SK-N-SH (cell line): ENCODE measurements around the gene CDC42BPG. TPM values are rescaled to one million over a fixed set of nuclear protein-coding genes. Genes with fewer than 3 reads are reported as not detected.

Experiments used
- CTCF ChIA-PET: fragments of 300-600, 350-600 bp; formaldehyde crosslinking; extraction: SDS; loops from one replicate; lab custom pipeline; 2021; lab: Yijun Ruan, JAX
- POLR2A ChIA-PET: fragments of 350-600 bp; sonication (Branson Sonifier 250); formaldehyde crosslinking; extraction: SDS; loops from one replicate; lab custom pipeline; 2020; ENCODE audit warnings: antibody characterized with exemption, inconsistent platforms; lab: Yijun Ruan, JAX
- DNase-seq: peaks from one replicate; pipeline ENCODE4 v3.0.0; 2012
- H2AFZ ChIP-seq: fragments of 200-600 bp; sonication (generic); 2 replicates; pipeline ENCODE4 v1.8.1; 2016; ENCODE audit warnings: antibody characterized with exemption, mild to moderate bottlenecking, low read depth
- H3F3A ChIP-seq: fragments of 200-600 bp; sonication (generic); replicated peaks from 2 replicates; pipeline ENCODE3; 2016; ENCODE audit warnings: antibody characterized with exemption, mild to moderate bottlenecking; ENCODE audit not compliant: insufficient read depth
- H3K27ac ChIP-seq, 2 experiments: fragments of 200-500 bp in 1 of 2; fragments of 200-600 bp in 1 of 2; sonication (Bioruptor generic) in 1 of 2; sonication (generic), shearing (Covaris generic) in 1 of 2; 2 replicates each; pipeline versions ENCODE4 v1.5.1 to v1.6.1; 2014 to 2016; ENCODE audit warnings: low read depth in 2 of 2, inconsistent platforms in 1 of 2, low read length in 1 of 2, mild to moderate bottlenecking in 1 of 2, mixed read lengths in 1 of 2
- H3K27me3 ChIP-seq: fragments of 200-600 bp; sonication (generic), shearing (Covaris generic); 2 replicates; pipeline ENCODE4 v1.6.1; 2016; ENCODE audit warnings: mixed run types; ENCODE audit not compliant: insufficient read depth
- H3K36me3 ChIP-seq, 2 experiments: fragments of 200-500 bp in 1 of 2; fragments of 200-600 bp in 1 of 2; sonication (Bioruptor generic) in 1 of 2; sonication (generic) in 1 of 2; replicated peaks in 1 of 2; 2 replicates each; pipeline versions ENCODE3 to v1.5.1; 2014 to 2016; ENCODE audit warnings: low read length in 1 of 2, mild to moderate bottlenecking in 1 of 2; ENCODE audit not compliant: insufficient read depth in 2 of 2, control insufficient read depth in 1 of 2
- H3K4me1 ChIP-seq, 2 experiments: fragments of 200-500 bp in 1 of 2; fragments of 200-600 bp in 1 of 2; sonication (Bioruptor generic) in 1 of 2; sonication (generic), shearing (Covaris generic) in 1 of 2; 2 replicates each; pipeline versions ENCODE4 v1.5.1 to v1.6.1; 2014 to 2016; ENCODE audit warnings: low read depth in 1 of 2, low read length in 1 of 2, mixed run types in 1 of 2; ENCODE audit not compliant: insufficient read depth in 2 of 2, control insufficient read depth in 1 of 2
- H3K4me2 ChIP-seq: fragments of 200-600 bp; sonication (generic), shearing (Covaris generic); 2 replicates; pipeline ENCODE4 v1.6.1; 2017; ENCODE audit warnings: mixed run types
- H3K4me3 ChIP-seq, 2 experiments: fragments of 200-500 bp in 1 of 2; fragments of 200-600 bp in 1 of 2; sonication (Bioruptor generic) in 1 of 2; sonication (generic), shearing (Covaris generic) in 1 of 2; 2 replicates each; pipeline versions ENCODE4 v1.5.1 to v1.8.1; 2014 to 2016; ENCODE audit warnings: low read depth in 2 of 2, inconsistent platforms in 1 of 2, low read length in 1 of 2, mild to moderate bottlenecking in 1 of 2, mixed read lengths in 1 of 2, moderate library complexity in 1 of 2
- H3K79me2 ChIP-seq: fragments of 200-600 bp; sonication (generic); 2 replicates; pipeline ENCODE4 v1.8.1; 2017; ENCODE audit warnings: mild to moderate bottlenecking; ENCODE audit not compliant: insufficient read depth
- H3K9ac ChIP-seq: fragments of 200-600 bp; sonication (generic); 2 replicates; pipeline ENCODE4 v1.6.1; 2017; ENCODE audit warnings: mixed run types
- H3K9me2 ChIP-seq: fragments of 200-600 bp; sonication (generic); 2 replicates; pipeline ENCODE4 v1.6.1; 2017; ENCODE audit warnings: mixed run types
- H3K9me3 ChIP-seq: fragments of 200-600 bp; sonication (generic); 2 replicates; pipeline ENCODE4 v1.6.1; 2017; ENCODE audit warnings: mixed run types, mild to moderate bottlenecking, moderate library complexity
- H4K20me1 ChIP-seq: fragments of 200-600 bp; sonication (generic); 2 replicates; pipeline ENCODE4 v1.6.1; 2017; ENCODE audit warnings: mild to moderate bottlenecking, mixed run types; ENCODE audit not compliant: insufficient read depth
- CTCF ChIP-seq: fragments of 200-600 bp; sonication (generic); IDR thresholded peaks from 2 replicates; pipeline ENCODE4 v1.6.1; 2017; ENCODE audit warnings: antibody characterized with exemption, mild to moderate bottlenecking, moderate library complexity
- ELF1 ChIP-seq: IDR thresholded peaks from 2 replicates; pipeline ENCODE4 v1.4.0; 2012
- FOXM1 ChIP-seq: IDR thresholded peaks from 2 replicates; pipeline ENCODE4 v1.4.0; 2012; ENCODE audit warnings: low read depth, mild to moderate bottlenecking
- MEF2A ChIP-seq: IDR thresholded peaks from 2 replicates; pipeline ENCODE4 v1.4.0; 2012; ENCODE audit warnings: low read depth, borderline replicate concordance
- NFIC ChIP-seq: IDR thresholded peaks from 2 replicates; pipeline ENCODE4 v1.4.0; 2012; ENCODE audit warnings: borderline replicate concordance
- RCOR1 ChIP-seq: fragments of 150-350 bp; IDR thresholded peaks from 2 replicates; pipeline ENCODE4 v1.6.1; 2017; ENCODE audit warnings: antibody characterized with exemption, low read length
- REST ChIP-seq: IDR thresholded peaks from 2 replicates; pipeline ENCODE4 v1.6.1; 2012; ENCODE audit warnings: mild to moderate bottlenecking, low read depth, low read length, moderate library complexity
- RFX5 ChIP-seq: IDR thresholded peaks from 2 replicates; pipeline ENCODE4 v1.6.1; 2012; ENCODE audit warnings: mild to moderate bottlenecking, improper control_type of control experiment, low read length
- RXRA ChIP-seq: IDR thresholded peaks from 2 replicates; pipeline ENCODE4 v1.4.0; 2012; ENCODE audit warnings: low read depth, mild to moderate bottlenecking, borderline replicate concordance
- SIN3A ChIP-seq: IDR thresholded peaks from 2 replicates; pipeline ENCODE4 v1.6.1; 2012; ENCODE audit warnings: low read depth, mild to moderate bottlenecking, low read length, moderate library complexity, borderline replicate concordance
- TEAD4 ChIP-seq: IDR thresholded peaks from 2 replicates; pipeline ENCODE4 v1.4.0; 2012; ENCODE audit warnings: mild to moderate bottlenecking, borderline replicate concordance; ENCODE audit not compliant: insufficient read depth
- YY1 ChIP-seq: IDR thresholded peaks from 2 replicates; pipeline ENCODE4 v1.4.0; 2012; ENCODE audit warnings: low read depth, mild to moderate bottlenecking
- ZBTB33 ChIP-seq: IDR thresholded peaks from 2 replicates; pipeline ENCODE4 v1.4.0; 2012; ENCODE audit warnings: low read depth, borderline replicate concordance
- WGBS: methylation state at CpG from one replicate; pipeline ENCODE4 v1.1.6; 2017; ENCODE audit warnings: low lambda C conversion rate; 5-methylcytosine and 5-hydroxymethylcytosine counted together
- polyA plus RNA-seq, 3 experiments: library from polyadenylated mRNA; depleted of rRNA; stranded (reverse); fragments of >200 nt; gene quantifications; 2 replicates each; pipeline ENCODE4 v1.2.3, GENCODE V29; 2012
- TF ChIP-seq, protein P1 (sequence below): IDR thresholded peaks from 2 replicates; pipeline ENCODE4; 2012

Gene CDC42BPG
- polyA plus RNA-seq, 1 of the 3 experiments (the other 2 are of a cell fraction) = 0.33 TPM

DNA sequence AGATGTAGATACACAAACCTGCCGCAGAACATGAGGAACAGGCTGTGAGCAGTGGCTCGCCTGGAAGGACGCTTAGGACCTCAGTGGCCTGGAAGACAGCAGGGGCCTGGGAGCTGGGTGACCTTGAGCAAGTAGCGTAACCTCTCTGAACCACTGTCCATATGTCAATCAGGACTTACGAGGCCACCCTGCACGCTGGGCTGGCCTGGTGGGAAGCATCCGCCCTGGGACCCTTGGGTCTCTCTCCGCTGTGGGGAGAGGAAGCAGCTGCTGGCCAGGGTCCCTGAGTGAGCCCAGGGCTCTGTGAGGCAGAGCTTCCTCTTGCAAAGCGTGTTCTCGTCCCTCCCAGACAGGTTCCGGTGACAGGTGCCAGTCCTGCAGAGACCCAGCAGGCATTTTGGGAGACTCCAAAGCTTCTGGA, 48.0 kb upstream of the CDC42BPG start:
- no peak overlapping the region for H3K4me2 ChIP-seq
- H3K9me3 ChIP-seq = no peaks in the 10 kb centered on the region
- no peaks in the 10 kb centered on the region for H3K79me2 ChIP-seq
- H3K27ac ChIP-seq = no peak overlapping the region
- H2AFZ ChIP-seq = no peak overlapping the region
- ChIA-PET CTCF (interaction anchor here (0.7 to 26.7 kb wide), 8 partner anchors 15 to 122 kb away, joined by 3 to 530 read pairs (median 4); partner anchors contain the start of genes ARL2, CDC42BPG and PPP2R5B), POLR2A (interaction anchor here (0.6 to 0.7 kb wide), 2 partner anchors 10 to 28 kb away, joined by 3 to 4 read pairs; no protein-coding TSS in a partner anchor)
- no peaks in the 10 kb centered on the region for H3F3A ChIP-seq
- WGBS = 87% methylated on average over 10 of the region's 11 CpGs
- H4K20me1 ChIP-seq = no peaks in the 10 kb centered on the region
- H3K36me3 ChIP-seq = peaks cover 0 to 2% of the 10 kb centered on the region in 2 experiments
- no peak for TF ChIP-seq NFIC
- TF ChIP-seq SIN3A = no peak
- TF ChIP-seq CTCF = no peak
- no peak for TF ChIP-seq RFX5
- TF ChIP-seq RXRA = no peak
- TF ChIP-seq FOXM1 = no peak
- TF ChIP-seq TEAD4 = no peak
- peaks cover 0 to 15% of the 10 kb centered on the region in 2 experiments; a peak in 1 of 4 replicates for H3K4me1 ChIP-seq
- H3K9me2 ChIP-seq = no peaks in the 10 kb centered on the region
- H3K9ac ChIP-seq = no peak overlapping the region
- no peaks in the 10 kb centered on the region for H3K27me3 ChIP-seq
- no peak overlapping the region for H3K4me3 ChIP-seq
- DNase-seq = no peak

- H3K9me3 ChIP-seq = no peaks in the 10 kb centered on the region
- no peaks in the 10 kb centered on the region for H3K27me3 ChIP-seq
- H3K9me2 ChIP-seq = no peaks in the 10 kb centered on the region
- H4K20me1 ChIP-seq = no peaks in the 10 kb centered on the region
- no peak overlapping the region for H3K4me3 ChIP-seq
- no peak for DNase-seq
- H3F3A ChIP-seq = no peaks in the 10 kb centered on the region
- H2AFZ ChIP-seq = no peak overlapping the region
- H3K27ac ChIP-seq = no peak overlapping the region
- peaks cover 0 to 15% of the 10 kb centered on the region in 2 experiments; a peak in 1 of 4 replicates for H3K4me1 ChIP-seq
- CTCF ChIA-PET = interaction anchor here (0.7 to 26.7 kb wide), 5 partner anchors 14 to 122 kb away, joined by 3 to 530 read pairs (median 3); partner anchors contain the start of genes ARL2 and CDC42BPG
- H3K79me2 ChIP-seq = no peaks in the 10 kb centered on the region
- H3K4me2 ChIP-seq = no peak overlapping the region
- POLR2A ChIA-PET = interaction anchor here (0.5 to 0.7 kb wide), 2 partner anchors 9 to 56 kb away, joined by 4 read pairs; no protein-coding TSS in a partner anchor
- H3K9ac ChIP-seq = no peak overlapping the region
- WGBS = 63% methylated on average over 5 of the region's 5 CpGs
- TF ChIP-seq REST (no peak), ELF1 (no peak), CTCF (no peak), ZBTB33 (no peak), YY1 (no peak), RCOR1 (no peak), MEF2A (no peak)
- TF ChIP-seq, protein P1, sequence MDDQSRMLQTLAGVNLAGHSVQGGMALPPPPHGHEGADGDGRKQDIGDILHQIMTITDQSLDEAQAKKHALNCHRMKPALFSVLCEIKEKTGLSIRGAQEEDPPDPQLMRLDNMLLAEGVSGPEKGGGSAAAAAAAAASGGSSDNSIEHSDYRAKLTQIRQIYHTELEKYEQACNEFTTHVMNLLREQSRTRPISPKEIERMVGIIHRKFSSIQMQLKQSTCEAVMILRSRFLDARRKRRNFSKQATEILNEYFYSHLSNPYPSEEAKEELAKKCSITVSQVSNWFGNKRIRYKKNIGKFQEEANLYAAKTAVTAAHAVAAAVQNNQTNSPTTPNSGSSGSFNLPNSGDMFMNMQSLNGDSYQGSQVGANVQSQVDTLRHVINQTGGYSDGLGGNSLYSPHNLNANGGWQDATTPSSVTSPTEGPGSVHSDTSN = no peak
- TF ChIP-seq, all 33 proteins: peak for 0
- no peaks in the 10 kb centered on the region for H3K36me3 ChIP-seq
Observed at GRCh38 chr11:64891880-64892279, 47.4 kb upstream of the CDC42BPG start.
